Cerebellar nuclear complex (tissue), 1 donor: ENCODE data around the gene ABHD18.

ENCODE experiments used
- DNase-seq, 2 experiments: peaks; one replicate each; lab custom pipeline; 2025; lab: John Stamatoyannopoulos, UW

ABHD18 gene

GRCh38 chr4:128068918-128069317 is 103.7 kb downstream of the ABHD18 start:
- no peak for DNase-seq

GRCh38 chr4:128076464-128076863 is 111.3 kb downstream of the ABHD18 start:
- DNase-seq = no peak
